Liver (tissue), 9 donors: Measurements from ENCODE around the gene LGR4. TPM values are rescaled to one million over a fixed set of nuclear protein-coding genes. Genes with fewer than 3 reads are reported as not detected.

Source experiments
- DNase-seq: peaks from one replicate; pipeline ENCODE4 v3.0.0-alpha.2; 2017; ENCODE audit warnings: low spot score
- H3K27ac ChIP-seq, 2 donors: one replicate each; pipeline ENCODE4 v1.7.0; 2013; ENCODE audit warnings: inconsistent platforms in 2 of 2, low read length in 2 of 2, control low read depth in 1 of 2, low read depth in 1 of 2, mild to moderate bottlenecking in 1 of 2
- H3K27me3 ChIP-seq, 4 donors: one replicate each; pipeline versions ENCODE4 v1.6.1 to v1.7.0; 2013; ENCODE audit warnings: low read length in 3 of 4, inconsistent platforms in 1 of 4, mild to moderate bottlenecking in 1 of 4, moderate library complexity in 1 of 4; ENCODE audit not compliant: control insufficient read depth in 4 of 4, insufficient read depth in 4 of 4
- H3K36me3 ChIP-seq, 4 donors: one replicate each; pipeline versions ENCODE4 v1.6.1 to v1.7.0; 2013; ENCODE audit warnings: low read length in 3 of 4, mild to moderate bottlenecking in 3 of 4, low read depth in 1 of 4, moderate library complexity in 1 of 4; ENCODE audit not compliant: control insufficient read depth in 4 of 4, insufficient read depth in 3 of 4
- H3K4me1 ChIP-seq, 4 donors: one replicate each; pipeline versions ENCODE4 v1.6.1 to v1.7.0; 2013; ENCODE audit warnings: low read length in 3 of 4, mild to moderate bottlenecking in 3 of 4, moderate library complexity in 1 of 4; ENCODE audit not compliant: control insufficient read depth in 4 of 4, insufficient read depth in 4 of 4
- H3K4me3 ChIP-seq, 3 donors: one replicate each; pipeline versions ENCODE4 v1.6.1 to v1.7.0; 2013; ENCODE audit warnings: low read length in 3 of 3, control low read depth in 1 of 3, low read depth in 1 of 3, mild to moderate bottlenecking in 1 of 3
- H3K9ac ChIP-seq, 2 donors: one replicate each; pipeline ENCODE4 v1.7.0; 2013; ENCODE audit warnings: low read length in 2 of 2, mild to moderate bottlenecking in 2 of 2, moderate library complexity in 2 of 2, control low read depth in 1 of 2, low read depth in 1 of 2
- H3K9me3 ChIP-seq, 4 donors: one replicate each; pipeline versions ENCODE4 v1.6.1 to v1.7.0; 2013; ENCODE audit warnings: low read length in 3 of 4; ENCODE audit not compliant: control insufficient read depth in 4 of 4
- EGR1 ChIP-seq, 2 donors: IDR thresholded peaks; 2 replicates each; pipeline ENCODE4 v1.6.1; 2016 to 2018; ENCODE audit warnings: antibody characterized with exemption in 2 of 2, low read depth in 2 of 2
- FOXA1 ChIP-seq: IDR thresholded peaks from 2 replicates; pipeline ENCODE4 v1.6.1; 2016; ENCODE audit warnings: antibody characterized with exemption
- FOXA2 ChIP-seq: IDR thresholded peaks from 2 replicates; pipeline ENCODE4 v1.6.1; 2016; ENCODE audit warnings: antibody characterized with exemption
- GABPA ChIP-seq, 2 donors: IDR thresholded peaks in 1 of 2; conservative IDR thresholded peaks in 1 of 2; 2 replicates each; pipeline ENCODE4 v1.6.1; 2016; ENCODE audit warnings: antibody characterized with exemption in 2 of 2, mild to moderate bottlenecking in 1 of 2, moderate library complexity in 1 of 2
- HNF4G ChIP-seq: IDR thresholded peaks from 2 replicates; pipeline ENCODE4 v1.6.1; 2016; ENCODE audit warnings: antibody characterized with exemption
- JUND ChIP-seq, 2 donors: IDR thresholded peaks; 2 replicates each; pipeline ENCODE4 v1.6.1; 2016; ENCODE audit warnings: antibody characterized with exemption in 2 of 2
- RAD21 ChIP-seq, 2 donors: IDR thresholded peaks; 2 replicates each; pipeline ENCODE4 v1.6.1; 2016; ENCODE audit warnings: antibody characterized with exemption in 2 of 2, mild to moderate bottlenecking in 2 of 2
- RXRA ChIP-seq, 2 donors: IDR thresholded peaks; 2 replicates each; pipeline ENCODE4 v1.6.1; 2017 to 2018; ENCODE audit warnings: antibody characterized with exemption in 2 of 2, mild to moderate bottlenecking in 1 of 2
- SP1 ChIP-seq: IDR thresholded peaks from 2 replicates; pipeline ENCODE4 v1.6.1; 2018; ENCODE audit warnings: antibody characterized with exemption, mild to moderate bottlenecking
- YY1 ChIP-seq: IDR thresholded peaks from 2 replicates; pipeline ENCODE4 v1.6.1; 2016; ENCODE audit warnings: antibody characterized with exemption, mild to moderate bottlenecking
- WGBS: extraction: QIAGEN DNeasy Blood & Tissue Kit; methylation state at CpG from one replicate; pipeline ENCODE4 v1.1.7; 2013; 5-methylcytosine and 5-hydroxymethylcytosine counted together
- polyA plus RNA-seq, 2 donors: library from polyadenylated mRNA; stranded (reverse) in 1 of 2; unstranded in 1 of 2; fragments of 200-250 nt in 1 of 2; fragments of >200 nt in 1 of 2; fragmentation: Nextera tagmentation in 1 of 2; extraction: Ambion mirVana in 1 of 2; gene quantifications; one replicate each; pipeline versions ENCODE4 v1.2.1 to v1.2.3, GENCODE V29; 2013 to 2015
- total RNA-seq, 2 donors: library from RNA; depleted of rRNA; stranded (reverse); fragments of >200 nt; gene quantifications; one replicate each; pipeline ENCODE4 v1.2.3, GENCODE V29; 2014
- TF ChIP-seq, protein P1 (sequence below): IDR thresholded peaks from 2 replicates; pipeline ENCODE4 v1.6.1; 2016; ENCODE audit warnings: antibody characterized with exemption, mild to moderate bottlenecking
- TF ChIP-seq, protein P2 (sequence below): fragments of 150-350 bp; IDR thresholded peaks from 2 replicates; pipeline ENCODE4 v1.5.1; 2017; ENCODE audit warnings: improper control_type of control experiment, low read depth, low read length; ENCODE audit not compliant: missing input control
- TF ChIP-seq, protein P3 (sequence below): IDR thresholded peaks from 2 replicates; pipeline ENCODE4 v1.6.1; 2016; ENCODE audit warnings: antibody characterized with exemption
- donor health status: healthy.
- donor health status: healthy.
- donor health status: healthy.
- donor health status: healthy.
- donor health status: healthy.

Gene LGR4
- total and polyA plus RNA-seq, 4 donors, result 13.7 to 95.3 (median 42.5) TPM

DNA sequence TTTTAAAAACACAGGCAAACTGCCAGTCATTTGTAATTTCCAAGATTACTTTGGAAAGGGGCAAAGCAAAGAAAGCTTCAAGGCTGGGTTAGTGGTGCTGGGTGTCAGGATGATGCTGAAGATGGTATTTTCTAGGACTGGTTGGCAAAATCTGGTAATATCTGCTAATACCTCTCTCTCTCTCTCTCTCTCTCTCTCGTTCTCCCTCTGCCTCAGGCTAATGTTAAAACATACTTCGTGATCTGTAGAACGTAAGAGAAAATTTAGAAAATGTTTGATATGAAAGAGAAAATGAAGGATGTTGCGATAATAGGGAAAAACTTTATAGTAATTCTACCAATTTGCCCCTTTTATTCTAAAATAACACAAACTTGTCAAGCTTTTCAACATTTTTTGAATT is 9.4 kb upstream of the LGR4 start:
- Histone ChIP-seq H3K4me3 (no peak overlapping the region), H3K9me3 (no peaks in the 10 kb centered on the region), H3K36me3 (no peaks in the 10 kb centered on the region), H3K27me3 (no peaks in the 10 kb centered on the region), H3K27ac (no peak overlapping the region), H3K4me1 (no peaks in the 10 kb centered on the region), H3K9ac (no peak overlapping the region)
- DNase-seq, result no peak
- no peak for TF ChIP-seq YY1
- WGBS, result 91% methylated on average over 4 of the region's 4 CpGs

DNA sequence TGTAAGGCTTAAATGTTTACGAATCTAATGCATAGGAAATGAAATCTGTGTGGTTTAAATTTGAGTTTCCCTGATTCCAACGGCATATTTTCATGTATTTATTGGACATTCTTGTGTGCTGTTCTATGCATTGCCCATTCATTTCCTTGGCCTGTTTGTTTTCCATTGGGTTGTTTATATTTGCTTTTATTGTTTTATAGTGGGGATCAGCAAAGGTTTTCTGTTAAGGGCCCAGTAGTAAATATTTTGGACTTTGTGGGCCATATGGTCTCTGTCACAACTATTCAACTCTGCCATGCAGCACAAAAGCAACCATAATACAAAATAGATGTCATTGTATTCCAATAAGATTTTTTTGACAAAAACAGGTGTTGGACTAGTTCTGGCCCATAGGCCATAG is 5.2 kb upstream of the LGR4 start:
- no peak for TF ChIP-seq HNF4G
- no peak for TF ChIP-seq SP1
- TF ChIP-seq EGR1 (IDR thresholded peaks at IDR 0.05; ENCODE audit: low read depth in 2 of 2), result no peak
- no peak for TF ChIP-seq YY1
- H3K4me1 ChIP-seq, result peaks cover 2 to 8% (median 5%) of the 10 kb centered on the region in 4 donors
- no peaks in the 10 kb centered on the region for H3K9me3 ChIP-seq
- H3K27me3 ChIP-seq, result no peaks in the 10 kb centered on the region
- no peak overlapping the region for H3K27ac ChIP-seq
- H3K4me3 ChIP-seq, result no peak overlapping the region
- no peaks in the 10 kb centered on the region for H3K36me3 ChIP-seq
- no peak overlapping the region for H3K9ac ChIP-seq
- 91% methylated on average over 2 of the region's 2 CpGs for WGBS
- no peak for DNase-seq

DNA sequence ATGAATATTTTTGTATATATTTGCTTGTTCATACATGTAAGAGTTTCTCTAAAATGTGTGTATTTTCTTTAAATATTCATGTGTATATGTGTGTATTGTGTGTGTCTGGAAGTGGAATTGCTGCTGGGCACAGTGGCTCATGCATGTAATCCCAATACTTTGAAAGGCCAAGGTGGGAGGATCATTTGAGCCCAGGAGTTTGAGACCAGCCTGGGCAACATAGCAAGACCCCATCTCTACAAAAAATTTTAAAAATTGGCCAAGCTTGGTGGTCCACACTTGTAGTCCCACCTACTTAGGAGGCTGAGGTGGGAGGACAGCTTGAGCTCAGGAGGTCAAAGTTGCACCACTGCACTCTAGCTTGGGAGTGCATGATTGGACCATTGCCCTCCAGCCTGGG is 4.7 kb upstream of the LGR4 start:
- Histone ChIP-seq H3K36me3 (no peaks in the 10 kb centered on the region), H3K27me3 (no peaks in the 10 kb centered on the region), H3K4me1 (peaks cover 2 to 8% (median 5%) of the 10 kb centered on the region in 4 donors), H3K9me3 (no peaks in the 10 kb centered on the region), H3K27ac (no peak overlapping the region), H3K4me3 (no peak overlapping the region), H3K9ac (no peak overlapping the region)
- DNase-seq, result no peak
- TF ChIP-seq GABPA (IDR thresholded peaks at IDR 0.05 in 1 of 2, conservative IDR thresholded peaks at IDR 0.05 in 1 of 2) (no peak), EGR1 (IDR thresholded peaks at IDR 0.05; ENCODE audit: low read depth in 2 of 2) (no peak), JUND (IDR thresholded peaks at IDR 0.05) (no peak)

DNA sequence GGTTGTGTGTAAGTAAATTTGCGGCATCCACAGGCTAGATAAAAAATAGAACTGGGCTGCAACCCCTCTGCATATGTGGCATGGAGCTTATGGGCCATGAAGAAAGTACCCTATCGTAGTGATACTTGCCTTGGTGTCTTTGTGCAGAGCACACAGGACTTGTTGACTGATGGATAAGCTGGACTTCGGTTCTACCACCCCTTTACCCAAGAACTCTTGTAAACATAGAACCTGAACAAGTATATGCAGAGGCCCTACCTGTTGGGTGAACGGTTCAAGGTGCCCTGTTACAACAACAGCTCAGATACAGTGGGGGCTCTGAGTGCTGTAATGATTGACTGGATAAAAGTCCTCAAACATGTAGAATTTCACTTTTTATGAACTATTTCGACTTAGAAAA is 3.0 kb upstream of the LGR4 start:
- no peak for TF ChIP-seq YY1
- Histone ChIP-seq H3K9ac (no peak overlapping the region), H3K9me3 (no peaks in the 10 kb centered on the region), H3K36me3 (no peaks in the 10 kb centered on the region), H3K4me1 (peaks cover 2 to 13% (median 5%) of the 10 kb centered on the region in 4 donors), H3K27ac (no peak overlapping the region), H3K27me3 (no peaks in the 10 kb centered on the region), H3K4me3 (no peak overlapping the region)
- 78% methylated on average over 5 of the region's 5 CpGs for WGBS
- DNase-seq, result no peak

DNA sequence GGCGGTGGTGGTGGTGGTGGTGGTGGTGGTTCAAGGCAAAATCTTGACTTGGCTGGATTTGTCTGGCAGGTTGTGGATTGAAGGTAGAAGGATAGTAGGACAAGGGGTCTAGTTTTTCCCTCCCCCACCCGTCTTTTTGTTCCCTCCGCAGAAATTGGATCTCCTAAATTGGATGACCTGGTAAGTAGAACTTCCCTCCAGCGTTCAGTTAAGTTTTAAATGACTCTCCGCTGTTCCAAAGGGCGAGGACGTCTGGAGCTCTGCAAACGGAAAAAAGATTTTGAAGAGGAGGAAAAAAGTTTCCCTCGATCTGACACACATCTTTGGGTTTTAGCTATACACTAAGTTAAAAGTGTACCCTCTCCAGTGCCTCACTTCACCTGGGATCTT is 422 bp upstream of the LGR4 start:
- H3K9ac ChIP-seq, result peak overlapping the region in 1 of 2 donors; percentile 83

More for the DNA sequence above, 422 bp upstream of the LGR4 start:
- no peaks in the 10 kb centered on the region for H3K27me3 ChIP-seq
- DNase-seq, result no peak
- peak overlapping the region; percentile 58 to 92 for H3K27ac ChIP-seq
- peaks cover 2 to 36% (median 26%) of the 10 kb centered on the region in 4 donors for H3K4me1 ChIP-seq
- H3K9me3 ChIP-seq, result no peaks in the 10 kb centered on the region
- 4% methylated on average over 9 of the region's 9 CpGs for WGBS
- peak overlapping the region in 2 of 3 donors; percentile 39 to 96 for H3K4me3 ChIP-seq
- H3K36me3 ChIP-seq, result no peaks in the 10 kb centered on the region
- TF ChIP-seq FOXA1 (no peak), JUND (IDR thresholded peaks at IDR 0.05) (no peak), EGR1 (IDR thresholded peaks at IDR 0.05; ENCODE audit: low read depth in 2 of 2) (no peak), GABPA (IDR thresholded peaks at IDR 0.05 in 1 of 2, conservative IDR thresholded peaks at IDR 0.05 in 1 of 2) (no peak), HNF4G (no peak), SP1 (peak; percentile 4), RXRA (IDR thresholded peaks at IDR 0.05) (peak in 1 of 2 donors; percentile 14), YY1 (peak; percentile 12), FOXA2 (no peak), RAD21 (IDR thresholded peaks at IDR 0.05) (no peak)
- TF ChIP-seq, protein P1, sequence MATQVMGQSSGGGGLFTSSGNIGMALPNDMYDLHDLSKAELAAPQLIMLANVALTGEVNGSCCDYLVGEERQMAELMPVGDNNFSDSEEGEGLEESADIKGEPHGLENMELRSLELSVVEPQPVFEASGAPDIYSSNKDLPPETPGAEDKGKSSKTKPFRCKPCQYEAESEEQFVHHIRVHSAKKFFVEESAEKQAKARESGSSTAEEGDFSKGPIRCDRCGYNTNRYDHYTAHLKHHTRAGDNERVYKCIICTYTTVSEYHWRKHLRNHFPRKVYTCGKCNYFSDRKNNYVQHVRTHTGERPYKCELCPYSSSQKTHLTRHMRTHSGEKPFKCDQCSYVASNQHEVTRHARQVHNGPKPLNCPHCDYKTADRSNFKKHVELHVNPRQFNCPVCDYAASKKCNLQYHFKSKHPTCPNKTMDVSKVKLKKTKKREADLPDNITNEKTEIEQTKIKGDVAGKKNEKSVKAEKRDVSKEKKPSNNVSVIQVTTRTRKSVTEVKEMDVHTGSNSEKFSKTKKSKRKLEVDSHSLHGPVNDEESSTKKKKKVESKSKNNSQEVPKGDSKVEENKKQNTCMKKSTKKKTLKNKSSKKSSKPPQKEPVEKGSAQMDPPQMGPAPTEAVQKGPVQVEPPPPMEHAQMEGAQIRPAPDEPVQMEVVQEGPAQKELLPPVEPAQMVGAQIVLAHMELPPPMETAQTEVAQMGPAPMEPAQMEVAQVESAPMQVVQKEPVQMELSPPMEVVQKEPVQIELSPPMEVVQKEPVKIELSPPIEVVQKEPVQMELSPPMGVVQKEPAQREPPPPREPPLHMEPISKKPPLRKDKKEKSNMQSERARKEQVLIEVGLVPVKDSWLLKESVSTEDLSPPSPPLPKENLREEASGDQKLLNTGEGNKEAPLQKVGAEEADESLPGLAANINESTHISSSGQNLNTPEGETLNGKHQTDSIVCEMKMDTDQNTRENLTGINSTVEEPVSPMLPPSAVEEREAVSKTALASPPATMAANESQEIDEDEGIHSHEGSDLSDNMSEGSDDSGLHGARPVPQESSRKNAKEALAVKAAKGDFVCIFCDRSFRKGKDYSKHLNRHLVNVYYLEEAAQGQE, result no peak
- TF ChIP-seq, protein P2, sequence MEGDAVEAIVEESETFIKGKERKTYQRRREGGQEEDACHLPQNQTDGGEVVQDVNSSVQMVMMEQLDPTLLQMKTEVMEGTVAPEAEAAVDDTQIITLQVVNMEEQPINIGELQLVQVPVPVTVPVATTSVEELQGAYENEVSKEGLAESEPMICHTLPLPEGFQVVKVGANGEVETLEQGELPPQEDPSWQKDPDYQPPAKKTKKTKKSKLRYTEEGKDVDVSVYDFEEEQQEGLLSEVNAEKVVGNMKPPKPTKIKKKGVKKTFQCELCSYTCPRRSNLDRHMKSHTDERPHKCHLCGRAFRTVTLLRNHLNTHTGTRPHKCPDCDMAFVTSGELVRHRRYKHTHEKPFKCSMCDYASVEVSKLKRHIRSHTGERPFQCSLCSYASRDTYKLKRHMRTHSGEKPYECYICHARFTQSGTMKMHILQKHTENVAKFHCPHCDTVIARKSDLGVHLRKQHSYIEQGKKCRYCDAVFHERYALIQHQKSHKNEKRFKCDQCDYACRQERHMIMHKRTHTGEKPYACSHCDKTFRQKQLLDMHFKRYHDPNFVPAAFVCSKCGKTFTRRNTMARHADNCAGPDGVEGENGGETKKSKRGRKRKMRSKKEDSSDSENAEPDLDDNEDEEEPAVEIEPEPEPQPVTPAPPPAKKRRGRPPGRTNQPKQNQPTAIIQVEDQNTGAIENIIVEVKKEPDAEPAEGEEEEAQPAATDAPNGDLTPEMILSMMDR, result no peak
- TF ChIP-seq, protein P3, sequence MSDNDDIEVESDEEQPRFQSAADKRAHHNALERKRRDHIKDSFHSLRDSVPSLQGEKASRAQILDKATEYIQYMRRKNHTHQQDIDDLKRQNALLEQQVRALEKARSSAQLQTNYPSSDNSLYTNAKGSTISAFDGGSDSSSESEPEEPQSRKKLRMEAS, result no peak
